ENCODE measurements around the gene TMC1.

DNA sequence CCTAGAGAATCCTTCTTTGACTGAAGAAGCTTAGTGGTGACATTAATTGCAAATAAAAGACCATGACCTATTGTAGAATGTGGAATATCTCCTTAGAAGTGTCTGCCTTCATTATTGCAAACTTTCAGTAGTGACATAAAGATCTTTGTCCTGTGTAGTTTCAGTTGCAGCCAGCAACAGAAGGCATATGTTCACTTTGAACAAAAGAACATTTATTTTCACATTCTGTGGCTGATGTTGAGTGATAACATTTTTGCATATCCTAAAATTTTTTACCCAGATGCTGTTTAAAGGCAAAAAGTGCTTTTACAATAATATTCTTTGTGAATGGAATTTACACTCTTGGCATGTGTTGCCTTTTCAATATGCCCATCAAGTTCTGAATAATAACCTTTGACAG is 165.9 kb downstream of the TMC1 start:
- TF ChIP-seq, protein P1, sequence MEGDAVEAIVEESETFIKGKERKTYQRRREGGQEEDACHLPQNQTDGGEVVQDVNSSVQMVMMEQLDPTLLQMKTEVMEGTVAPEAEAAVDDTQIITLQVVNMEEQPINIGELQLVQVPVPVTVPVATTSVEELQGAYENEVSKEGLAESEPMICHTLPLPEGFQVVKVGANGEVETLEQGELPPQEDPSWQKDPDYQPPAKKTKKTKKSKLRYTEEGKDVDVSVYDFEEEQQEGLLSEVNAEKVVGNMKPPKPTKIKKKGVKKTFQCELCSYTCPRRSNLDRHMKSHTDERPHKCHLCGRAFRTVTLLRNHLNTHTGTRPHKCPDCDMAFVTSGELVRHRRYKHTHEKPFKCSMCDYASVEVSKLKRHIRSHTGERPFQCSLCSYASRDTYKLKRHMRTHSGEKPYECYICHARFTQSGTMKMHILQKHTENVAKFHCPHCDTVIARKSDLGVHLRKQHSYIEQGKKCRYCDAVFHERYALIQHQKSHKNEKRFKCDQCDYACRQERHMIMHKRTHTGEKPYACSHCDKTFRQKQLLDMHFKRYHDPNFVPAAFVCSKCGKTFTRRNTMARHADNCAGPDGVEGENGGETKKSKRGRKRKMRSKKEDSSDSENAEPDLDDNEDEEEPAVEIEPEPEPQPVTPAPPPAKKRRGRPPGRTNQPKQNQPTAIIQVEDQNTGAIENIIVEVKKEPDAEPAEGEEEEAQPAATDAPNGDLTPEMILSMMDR (IDR thresholded peaks at IDR 0.05) = no peak
- TF ChIP-seq EZH2 (IDR thresholded peaks at IDR 0.05) = no peak

All from neural progenitor cell (in vitro differentiated cells).